Skeletal muscle cell (primary cell): ENCODE results near the gene DIRAS1.
A peak's percentile ranks its signal among the peaks of the same experiment; 100 is the strongest.
"Not testable (repeated sequence)": the region's sequence is repeated elsewhere in the genome, so short reads cannot be mapped to it uniquely, and the experiment has no call there.

Experiments
- DNase-seq: peaks from one replicate; pipeline ENCODE4 v3.0.0-alpha.2; 2010; ENCODE audit warnings: low read depth
- H3K4me3 ChIP-seq: 2 replicates; pipeline ENCODE4 v1.5.1; 2011; ENCODE audit warnings: low read depth, mild to moderate bottlenecking, control low read depth, low read length, moderate library complexity

DIRAS1 gene

DNA sequence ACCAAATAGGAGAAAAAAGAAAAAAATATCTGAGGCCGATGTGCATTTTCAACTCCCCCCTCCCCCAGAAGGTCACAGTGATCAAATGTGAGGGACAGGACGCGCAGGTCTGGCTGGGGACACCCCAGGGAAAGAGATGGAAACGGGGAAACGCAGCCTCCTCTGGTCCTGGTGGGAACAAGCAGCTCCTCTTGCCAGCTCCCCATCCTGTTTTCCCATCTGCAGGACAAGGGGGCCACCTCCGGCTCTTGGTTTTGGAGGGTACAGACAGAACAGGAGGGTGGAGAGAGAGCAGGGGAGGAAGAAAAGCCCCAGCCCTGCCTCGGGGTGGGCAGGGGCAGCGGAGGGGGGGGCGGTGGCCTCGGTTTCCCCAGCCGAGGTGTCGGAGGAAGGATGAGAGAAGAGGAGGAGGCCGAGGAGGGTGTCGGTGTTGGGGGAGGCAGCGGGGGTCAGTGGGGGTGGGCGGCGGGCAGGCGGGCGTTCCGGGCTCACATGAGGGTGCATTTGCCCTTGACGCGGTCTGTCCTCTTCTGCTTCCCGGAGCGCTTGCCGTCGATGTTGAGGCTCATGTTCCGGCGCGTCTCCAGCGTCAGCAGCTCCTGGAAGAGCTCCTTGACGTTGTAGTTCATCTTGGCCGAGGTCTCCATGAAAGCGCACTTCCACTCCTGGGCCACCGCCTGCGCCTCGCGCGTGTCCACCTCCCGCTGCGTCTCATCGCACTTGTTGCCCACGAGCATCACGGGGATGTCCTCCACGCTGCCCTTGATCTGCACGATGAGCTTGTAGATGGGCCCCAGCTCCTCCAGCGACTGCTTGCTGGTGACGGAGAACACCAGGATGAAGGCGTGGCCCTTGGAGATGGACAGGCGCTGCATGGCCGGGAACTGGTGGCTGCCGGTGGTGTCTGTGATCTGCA lies 4.2 kb downstream of the DIRAS1 start:
- DNase-seq, result no peak
- H3K4me3 ChIP-seq, result no peak overlapping the region

- no peak overlapping the region for H3K4me3 ChIP-seq
- DNase-seq, result no peak
Measured at GRCh38 chr19:2716275-2716650, 4.9 kb downstream of the DIRAS1 start.

DNA sequence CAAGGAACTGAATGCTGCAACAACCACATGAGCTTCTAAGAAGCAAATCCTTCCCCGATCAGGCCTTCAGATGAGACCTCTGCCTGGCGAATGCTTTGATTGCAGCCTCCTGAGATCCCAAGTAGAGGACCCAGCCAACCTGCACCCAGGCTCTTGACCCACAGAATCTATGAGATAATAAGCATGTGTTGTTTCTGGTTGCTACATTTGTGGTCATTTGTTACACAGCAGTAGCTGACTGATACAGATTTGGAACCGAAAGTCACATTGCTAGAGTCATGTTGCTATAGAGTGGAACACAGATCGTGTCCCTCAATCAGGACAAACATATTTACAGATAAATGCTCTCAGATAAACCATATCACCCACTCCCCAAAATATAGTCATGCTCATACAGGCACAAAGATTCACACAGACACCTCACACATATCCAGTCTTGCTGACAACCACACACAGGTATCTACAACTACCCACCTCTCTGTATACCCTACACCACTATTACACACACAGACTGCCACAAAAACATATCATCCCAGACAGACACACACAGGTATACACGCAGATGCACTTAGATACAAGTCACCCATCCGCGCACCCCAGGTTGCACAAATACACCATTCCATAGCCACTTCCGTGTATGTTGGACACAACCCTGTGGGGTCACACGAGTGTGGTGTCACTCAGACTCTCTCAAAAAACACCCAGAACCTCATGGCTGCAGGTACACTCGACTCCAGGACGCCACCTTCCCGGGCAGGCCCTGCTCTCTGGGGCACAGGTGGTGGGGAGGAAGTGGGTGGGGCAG lies 5.5 kb downstream of the DIRAS1 start:
- no peak overlapping the region for H3K4me3 ChIP-seq
- DNase-seq, result no peak

- DNase-seq, result no peak
- H3K4me3 ChIP-seq, result no peak overlapping the region
Measured at GRCh38 chr19:2714531-2715269, 6.5 kb downstream of the DIRAS1 start.

- DNase-seq, H3K4me3 ChIP-seq: not testable (repeated sequence)
Measured at GRCh38 chr19:2714102-2714501, 7.1 kb downstream of the DIRAS1 start.

DNA sequence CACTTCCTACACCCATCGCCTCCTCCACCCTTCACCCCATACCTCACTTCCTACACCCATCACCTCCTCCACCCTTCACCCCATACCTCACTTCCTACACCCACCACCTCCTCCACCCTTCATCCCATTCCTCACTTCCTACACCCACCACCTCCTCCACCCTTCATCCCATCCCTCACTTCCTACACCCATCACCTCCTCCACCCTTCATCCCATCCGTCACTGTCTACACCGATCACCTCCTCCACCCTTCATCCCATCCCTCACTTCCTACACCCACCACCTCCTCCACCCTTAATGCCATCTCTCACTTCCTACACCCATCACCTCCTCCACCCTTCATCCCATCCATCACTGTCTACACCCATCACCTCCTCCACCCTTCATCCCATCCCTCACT lies 8.0 kb downstream of the DIRAS1 start:
- not testable (repeated sequence) for DNase-seq, H3K4me3 ChIP-seq

- H3K4me3 ChIP-seq, result no peak overlapping the region
- no peak for DNase-seq
Measured at GRCh38 chr19:2711875-2712205, 9.3 kb downstream of the DIRAS1 start.

GRCh38 chr19:2711172-2711874 lies 9.8 kb downstream of the DIRAS1 start:
- DNase-seq, result peak; percentile 57
- H3K4me3 ChIP-seq, result no peak overlapping the region

- DNase-seq, result no peak
- no peak overlapping the region for H3K4me3 ChIP-seq
Measured at GRCh38 chr19:2706251-2706650, 14.9 kb downstream of the DIRAS1 start.

DNA sequence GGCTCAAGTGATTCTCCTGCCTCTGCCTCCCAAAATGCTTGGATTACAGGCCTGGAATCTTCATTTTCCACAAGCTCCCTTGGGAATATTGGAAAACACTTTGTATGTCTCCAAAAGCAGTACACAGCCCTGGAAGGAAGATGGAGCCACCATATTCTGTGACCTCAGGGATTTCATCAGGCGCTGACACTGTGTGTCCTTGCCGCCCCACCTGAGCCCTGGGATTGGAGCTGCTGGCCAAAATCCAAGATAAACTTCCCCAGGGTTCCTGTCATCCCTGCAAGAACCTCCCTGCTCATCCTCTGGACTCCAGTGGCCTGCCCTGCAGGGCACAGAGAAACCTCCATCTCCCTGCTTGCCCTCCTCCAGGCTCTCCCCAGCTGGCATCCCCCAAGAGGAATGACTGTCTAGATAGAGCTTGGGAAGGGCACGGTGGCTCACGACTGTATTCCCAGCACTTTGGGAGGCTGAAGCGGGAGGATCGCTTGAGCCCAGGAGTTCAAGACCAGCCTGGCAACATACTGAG lies 17.4 kb downstream of the DIRAS1 start:
- H3K4me3 ChIP-seq, result no peak overlapping the region
- no peak for DNase-seq

GRCh38 chr19:2703077-2703437 lies 18.1 kb downstream of the DIRAS1 start:
- DNase-seq, result no peak
- peak overlapping the region; percentile 29 for H3K4me3 ChIP-seq

GRCh38 chr19:2702170-2703076 lies 18.7 kb downstream of the DIRAS1 start, which contains the start of gene GNG7:
Gene GNG7, minus strand, starts transcription at chr19:2702694. Its CDS starts 182,006 bp downstream, at chr19:2520688.
- peak; percentile 39 for DNase-seq
- H3K4me3 ChIP-seq, result peak within 1 kb of the TSS; percentile 44

GRCh38 chr19:2701361-2702169 lies 19.6 kb downstream of the DIRAS1 start:
- no peak for DNase-seq
- H3K4me3 ChIP-seq, result no peak overlapping the region

DNA sequence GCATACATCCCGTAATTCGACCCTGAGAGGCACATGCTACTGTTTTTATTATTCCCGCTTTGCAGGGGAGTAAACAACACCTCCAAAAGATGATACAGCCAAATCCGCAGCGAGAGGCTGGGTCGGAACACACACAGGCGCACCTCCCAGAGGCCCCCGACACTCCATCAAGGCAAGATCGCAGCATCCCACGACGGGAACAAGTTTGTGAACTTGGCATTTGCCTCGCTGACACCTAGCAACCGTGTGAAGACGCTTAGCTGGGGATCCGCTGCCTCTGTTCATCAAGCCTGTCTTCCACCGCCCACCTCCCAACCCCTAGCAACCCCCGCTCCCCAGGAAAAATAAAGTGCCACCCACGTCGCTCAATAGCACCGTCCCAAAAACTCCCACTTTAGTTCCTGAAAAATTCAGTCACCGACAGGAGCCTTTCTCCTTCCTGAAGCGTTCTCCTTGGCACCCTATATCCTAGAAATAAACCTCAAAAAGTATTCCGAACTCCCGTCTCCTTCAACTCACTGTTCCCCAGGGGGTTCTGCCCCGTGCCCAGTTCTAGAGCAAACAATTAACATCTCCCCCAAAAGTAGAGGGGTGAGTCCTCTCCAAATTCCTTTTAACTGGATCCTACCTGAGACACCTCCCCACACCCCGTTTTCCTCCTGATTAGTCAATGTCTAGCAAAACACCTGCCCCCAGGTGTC lies 20.4 kb downstream of the DIRAS1 start:
- no peak overlapping the region for H3K4me3 ChIP-seq
- no peak for DNase-seq

DNA sequence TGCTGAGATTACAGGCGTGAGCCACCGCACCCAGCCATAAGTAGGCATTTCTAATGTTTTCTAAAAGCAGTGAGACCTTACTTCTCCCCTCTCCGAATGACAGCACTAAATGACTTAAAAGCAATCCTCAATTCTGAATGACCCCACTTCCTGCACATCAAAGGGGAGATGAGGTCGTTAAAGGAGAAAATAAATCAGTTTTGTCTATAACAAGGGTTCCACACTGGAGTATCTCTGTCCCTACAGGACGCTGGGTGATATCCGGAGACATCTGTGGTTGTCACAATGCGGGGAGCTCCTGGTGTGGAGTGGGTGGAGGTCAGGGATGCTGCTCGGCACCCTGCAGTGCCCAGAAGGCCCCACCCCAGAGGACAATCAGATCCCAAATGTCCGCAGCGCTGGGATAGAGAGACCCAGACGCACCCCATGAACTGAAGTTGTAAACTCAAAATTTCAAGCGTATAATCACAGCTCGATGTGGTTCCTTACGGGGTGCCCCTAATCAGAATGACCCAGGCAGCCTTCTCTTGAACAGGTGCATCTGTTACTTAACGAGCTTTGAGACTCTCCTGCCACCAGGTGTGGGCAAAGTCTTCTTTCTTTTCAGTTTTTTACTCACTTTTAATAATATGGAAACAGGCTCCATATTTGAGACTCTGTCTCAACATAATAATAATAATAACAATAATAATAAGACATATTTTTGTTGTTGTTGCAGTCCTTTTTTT lies 21.6 kb downstream of the DIRAS1 start:
- no peak for DNase-seq
- H3K4me3 ChIP-seq, result no peak overlapping the region

DNA sequence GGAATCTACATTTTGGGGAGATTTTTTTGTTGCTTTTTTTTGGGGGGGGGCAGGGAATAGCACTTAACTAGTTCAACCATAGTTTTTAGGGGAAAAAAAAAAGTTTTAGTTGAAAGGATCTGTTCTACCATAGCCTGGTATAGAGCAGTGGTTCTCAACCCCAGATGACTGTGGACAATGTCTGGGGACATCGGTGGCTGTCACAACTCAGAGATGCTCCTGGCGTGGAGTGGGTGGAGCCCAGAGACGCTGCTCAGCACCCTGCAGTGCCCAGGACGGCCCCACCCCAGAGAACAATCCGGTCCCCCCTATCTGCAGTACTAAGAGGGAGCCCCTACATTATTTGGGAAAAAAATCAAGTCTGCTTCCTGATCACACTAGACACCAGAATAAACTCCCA lies 27.0 kb downstream of the DIRAS1 start:
- no peak overlapping the region for H3K4me3 ChIP-seq
- no peak for DNase-seq
